ENCODE data around the gene HPF1. TPM values are rescaled to one million over a fixed set of nuclear protein-coding genes. Genes with fewer than 3 reads are reported as not detected.

HPF1 gene
- total and polyA plus RNA-seq, 2 of the 13 experiments (the other 11 are each of a cell fraction or from before 2014, with no cell fraction given), result 5.1 to 14.8 TPM

DNA sequence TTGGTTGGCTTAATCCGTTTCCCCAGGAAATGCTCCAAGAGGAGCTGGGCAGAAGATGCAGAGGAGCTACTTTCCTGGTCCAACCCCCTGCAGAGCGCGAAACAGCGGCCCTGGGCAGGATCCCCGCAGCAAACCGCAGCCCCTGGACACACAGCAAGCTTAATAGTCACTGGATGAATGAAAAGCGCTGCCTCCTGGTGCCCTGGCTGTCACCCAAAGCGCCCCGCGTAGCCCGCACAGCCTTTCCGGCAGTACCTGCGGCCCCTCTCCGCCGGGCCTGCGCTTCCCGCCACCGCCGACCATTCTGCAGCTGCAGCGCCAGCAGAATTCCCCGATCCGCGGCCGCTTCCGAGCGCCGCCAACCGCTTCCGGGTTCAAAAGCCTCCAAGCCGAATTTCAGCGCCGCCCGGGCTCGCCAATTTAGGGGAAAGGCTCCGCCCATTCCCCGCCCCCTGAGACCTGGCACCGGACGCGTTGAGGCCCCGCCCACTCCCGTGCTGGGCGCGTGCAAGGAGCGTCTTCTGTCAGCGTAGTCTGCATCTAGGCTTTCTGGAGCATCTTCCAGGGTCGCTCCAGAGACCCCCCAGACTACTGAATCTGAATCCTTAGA is at the start of gene HPF1 (continued):
- TF ChIP-seq, protein P1, sequence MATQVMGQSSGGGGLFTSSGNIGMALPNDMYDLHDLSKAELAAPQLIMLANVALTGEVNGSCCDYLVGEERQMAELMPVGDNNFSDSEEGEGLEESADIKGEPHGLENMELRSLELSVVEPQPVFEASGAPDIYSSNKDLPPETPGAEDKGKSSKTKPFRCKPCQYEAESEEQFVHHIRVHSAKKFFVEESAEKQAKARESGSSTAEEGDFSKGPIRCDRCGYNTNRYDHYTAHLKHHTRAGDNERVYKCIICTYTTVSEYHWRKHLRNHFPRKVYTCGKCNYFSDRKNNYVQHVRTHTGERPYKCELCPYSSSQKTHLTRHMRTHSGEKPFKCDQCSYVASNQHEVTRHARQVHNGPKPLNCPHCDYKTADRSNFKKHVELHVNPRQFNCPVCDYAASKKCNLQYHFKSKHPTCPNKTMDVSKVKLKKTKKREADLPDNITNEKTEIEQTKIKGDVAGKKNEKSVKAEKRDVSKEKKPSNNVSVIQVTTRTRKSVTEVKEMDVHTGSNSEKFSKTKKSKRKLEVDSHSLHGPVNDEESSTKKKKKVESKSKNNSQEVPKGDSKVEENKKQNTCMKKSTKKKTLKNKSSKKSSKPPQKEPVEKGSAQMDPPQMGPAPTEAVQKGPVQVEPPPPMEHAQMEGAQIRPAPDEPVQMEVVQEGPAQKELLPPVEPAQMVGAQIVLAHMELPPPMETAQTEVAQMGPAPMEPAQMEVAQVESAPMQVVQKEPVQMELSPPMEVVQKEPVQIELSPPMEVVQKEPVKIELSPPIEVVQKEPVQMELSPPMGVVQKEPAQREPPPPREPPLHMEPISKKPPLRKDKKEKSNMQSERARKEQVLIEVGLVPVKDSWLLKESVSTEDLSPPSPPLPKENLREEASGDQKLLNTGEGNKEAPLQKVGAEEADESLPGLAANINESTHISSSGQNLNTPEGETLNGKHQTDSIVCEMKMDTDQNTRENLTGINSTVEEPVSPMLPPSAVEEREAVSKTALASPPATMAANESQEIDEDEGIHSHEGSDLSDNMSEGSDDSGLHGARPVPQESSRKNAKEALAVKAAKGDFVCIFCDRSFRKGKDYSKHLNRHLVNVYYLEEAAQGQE (IDR thresholded peaks at IDR 0.05; ENCODE audit: borderline replicate concordance in 1 of 2, low read depth in 1 of 2, low read length in 2 of 2), result peak in 1 of 2 experiments; percentile 32; a peak in 1 of 4 replicates
- TF ChIP-seq NCOA2 (CRISPR knock-in tag; IDR thresholded peaks at IDR 0.05), result 0 out of 2 replicates have a peak, but pooled peaks have one; percentile 21
- peak; percentile 80 for TF ChIP-seq RBFOX2 (IDR thresholded peaks at IDR 0.05; ENCODE audit: low read depth, low read length)
- peak; percentile 57; the same call in 1 of the 2 replicates for TF ChIP-seq CCDC6 (CRISPR knock-in tag; IDR thresholded peaks at IDR 0.05)
- no peak for TF ChIP-seq ZNF83 (CRISPR knock-in tag; IDR thresholded peaks at IDR 0.05; ENCODE audit: borderline replicate concordance)
- TF ChIP-seq ERF (CRISPR knock-in tag; IDR thresholded peaks at IDR 0.05), result peak; percentile 80; the same call in 1 of the 2 replicates
- TF ChIP-seq TEAD2 (CRISPR knock-in tag; IDR thresholded peaks at IDR 0.05), result no peak
- no peak for TF ChIP-seq ZNF720 (CRISPR knock-in tag; IDR thresholded peaks at IDR 0.05)
- no peak for TF ChIP-seq ZFP62 (CRISPR knock-in tag; IDR thresholded peaks at IDR 0.05)
- no peak for TF ChIP-seq PRMT3 (CRISPR knock-in tag; IDR thresholded peaks at IDR 0.05; ENCODE audit: borderline replicate concordance, low read depth)
- TF ChIP-seq FOXC1 (CRISPR knock-in tag; IDR thresholded peaks at IDR 0.05; ENCODE audit: borderline replicate concordance), result no peak
- TF ChIP-seq FOXP4 (CRISPR knock-in tag; IDR thresholded peaks at IDR 0.05), result no peak
- TF ChIP-seq NFIB (CRISPR knock-in tag; IDR thresholded peaks at IDR 0.05; ENCODE audit: borderline replicate concordance), result no peak
- TF ChIP-seq ZBTB3 (CRISPR knock-in tag; IDR thresholded peaks at IDR 0.05; ENCODE audit: borderline replicate concordance, low read depth), result no peak
- peak; percentile 25; the same call in 1 of the 3 replicates for TF ChIP-seq MXI1 (IDR thresholded peaks at IDR 0.05; ENCODE audit: borderline replicate concordance, low read depth, low read length)
- no peak for TF ChIP-seq NFE2L1 (CRISPR knock-in tag; IDR thresholded peaks at IDR 0.05; ENCODE audit: borderline replicate concordance)
- TF ChIP-seq ZBTB4 (CRISPR knock-in tag; IDR thresholded peaks at IDR 0.05; ENCODE audit: borderline replicate concordance), result peak; percentile 22; the same call in 1 of the 2 replicates
- TF ChIP-seq, protein P2, sequence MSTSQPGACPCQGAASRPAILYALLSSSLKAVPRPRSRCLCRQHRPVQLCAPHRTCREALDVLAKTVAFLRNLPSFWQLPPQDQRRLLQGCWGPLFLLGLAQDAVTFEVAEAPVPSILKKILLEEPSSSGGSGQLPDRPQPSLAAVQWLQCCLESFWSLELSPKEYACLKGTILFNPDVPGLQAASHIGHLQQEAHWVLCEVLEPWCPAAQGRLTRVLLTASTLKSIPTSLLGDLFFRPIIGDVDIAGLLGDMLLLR (CRISPR knock-in tag; IDR thresholded peaks at IDR 0.05), result no peak
- peak; percentile 24; the same call in 1 of the 2 replicates for TF ChIP-seq ZNF230 (CRISPR knock-in tag; IDR thresholded peaks at IDR 0.05)
- TF ChIP-seq ZNF629 (CRISPR knock-in tag; conservative IDR thresholded peaks at IDR 0.05), result 0 out of 2 replicates have a peak, but pooled peaks have one; percentile 5

All from HepG2 (cell line).